ENCODE data around the gene FBXL12.
"Not testable (repeated sequence)": the region's sequence is repeated elsewhere in the genome, so short reads cannot be mapped to it uniquely, and the experiment has no call there.

The FBXL12 gene

DNA sequence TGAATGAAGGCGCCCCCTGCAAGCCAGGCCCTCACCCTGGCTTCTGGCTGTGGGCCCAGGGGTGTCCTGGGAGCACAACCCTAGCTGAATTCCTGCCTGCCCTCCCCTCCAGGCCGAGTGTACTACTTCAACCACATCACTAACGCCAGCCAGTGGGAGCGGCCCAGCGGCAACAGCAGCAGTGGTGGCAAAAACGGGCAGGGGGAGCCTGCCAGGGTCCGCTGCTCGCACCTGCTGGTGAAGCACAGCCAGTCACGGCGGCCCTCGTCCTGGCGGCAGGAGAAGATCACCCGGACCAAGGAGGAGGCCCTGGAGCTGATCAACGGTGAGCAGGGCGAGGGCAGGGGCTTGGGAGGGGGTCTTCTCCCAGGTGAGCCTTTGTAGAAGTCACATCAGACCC, 19.4 kb upstream of the FBXL12 start:
- no peak for DNase-seq (ENCODE audit: low spot score)

GRCh38 chr19:9836021-9836420, 17.1 kb upstream of the FBXL12 start:
- peak; percentile 71 for DNase-seq (ENCODE audit: low spot score)

- no peak for DNase-seq (ENCODE audit: low spot score)
Observed at GRCh38 chr19:9835507-9835949, 16.6 kb upstream of the FBXL12 start.

GRCh38 chr19:9834726-9835506, 16.0 kb upstream of the FBXL12 start, which contains the start of gene PIN1:
Gene PIN1 (plus strand): TSS chr19:9835318. CDS start chr19:9835345, 27 bp downstream.
- peak; percentile 99 for DNase-seq (ENCODE audit: low spot score)

DNA sequence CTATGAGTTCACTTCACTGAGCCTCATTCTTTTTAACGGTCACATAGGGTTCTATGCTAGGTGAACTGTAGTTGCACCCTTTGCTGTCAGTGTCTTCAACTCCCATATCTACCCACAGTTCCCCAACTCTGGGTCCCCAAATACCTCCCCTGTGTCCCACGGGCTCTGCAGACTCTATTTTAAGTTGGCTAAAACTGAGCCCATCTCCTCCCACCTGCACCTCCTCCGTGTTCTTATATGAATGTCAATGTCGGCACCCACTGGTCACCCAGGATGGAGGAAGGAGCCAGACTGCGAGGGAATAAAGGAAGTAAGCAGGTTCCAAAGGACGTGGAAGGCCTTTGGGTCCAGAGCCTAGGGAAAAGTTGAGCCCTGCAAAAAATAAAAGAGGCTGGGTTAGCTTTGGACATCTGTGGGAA, 15.4 kb upstream of the FBXL12 start:
- DNase-seq (ENCODE audit: low spot score): no peak

DNA sequence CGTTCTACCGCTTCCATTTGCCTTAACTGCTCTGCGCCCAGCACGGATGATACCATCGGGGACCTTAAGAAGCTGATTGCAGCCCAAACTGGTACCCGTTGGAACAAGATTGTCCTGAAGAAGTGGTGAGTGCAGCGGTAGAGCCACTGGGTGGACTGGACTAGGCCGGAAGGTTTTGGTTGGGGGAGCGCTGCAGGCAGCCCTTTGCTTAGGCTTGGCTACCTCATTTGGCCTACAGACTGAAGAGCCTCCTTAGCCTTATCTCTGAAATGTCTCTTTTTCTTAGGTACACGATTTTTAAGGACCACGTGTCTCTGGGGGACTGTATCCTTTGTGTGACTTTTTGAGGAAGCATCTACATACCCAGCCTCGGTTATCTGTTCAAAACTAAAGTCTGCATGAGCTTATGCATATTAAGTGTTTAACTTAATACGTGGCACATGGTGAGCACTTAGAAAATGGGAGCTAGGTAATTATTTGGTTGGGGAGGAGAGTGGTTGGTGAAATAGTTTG, 9.7 kb upstream of the FBXL12 start:
- no peak for DNase-seq (ENCODE audit: low spot score)

- peak; percentile 91 for DNase-seq (ENCODE audit: low spot score)
Observed at GRCh38 chr19:9827289-9828238, 8.7 kb upstream of the FBXL12 start, which contains the start of gene UBL5. Gene UBL5 (plus strand): TSS chr19:9827918. CDS start chr19:9828338, 420 bp downstream.

- no peak for DNase-seq (ENCODE audit: low spot score)
Observed at GRCh38 chr19:9823816-9824215, 4.9 kb upstream of the FBXL12 start.

DNA sequence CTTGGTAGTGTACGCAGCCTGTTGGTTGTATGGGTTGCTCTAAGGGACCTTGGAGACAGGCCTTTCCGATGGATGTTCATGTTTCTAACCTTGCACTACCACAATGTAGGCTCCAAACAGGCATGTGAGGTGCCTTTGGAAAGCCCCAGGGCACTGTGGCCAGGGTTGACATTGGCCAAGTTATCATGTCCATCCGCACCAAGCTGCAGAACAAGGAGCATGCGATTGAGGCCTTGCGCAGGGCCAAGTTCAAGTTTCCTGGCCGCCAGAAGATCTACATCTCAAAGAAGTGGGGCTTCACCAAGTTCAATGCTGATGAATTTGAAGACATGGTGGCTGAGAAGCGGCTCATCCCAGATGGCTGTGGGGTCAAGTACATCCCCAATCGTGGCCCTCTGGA, 1.2 kb upstream of the FBXL12 start:
- DNase-seq (ENCODE audit: low spot score): not testable (repeated sequence)

- DNase-seq (ENCODE audit: low spot score): no peak
Observed at GRCh38 chr19:9819596-9819909, 674 bp upstream of the FBXL12 start.

- no peak for DNase-seq (ENCODE audit: low spot score)
Observed at GRCh38 chr19:9818175-9818733, 625 bp downstream of the FBXL12 start.

GRCh38 chr19:9811139-9811538, 7.7 kb downstream of the FBXL12 start:
- DNase-seq (ENCODE audit: low spot score): no peak

DNA sequence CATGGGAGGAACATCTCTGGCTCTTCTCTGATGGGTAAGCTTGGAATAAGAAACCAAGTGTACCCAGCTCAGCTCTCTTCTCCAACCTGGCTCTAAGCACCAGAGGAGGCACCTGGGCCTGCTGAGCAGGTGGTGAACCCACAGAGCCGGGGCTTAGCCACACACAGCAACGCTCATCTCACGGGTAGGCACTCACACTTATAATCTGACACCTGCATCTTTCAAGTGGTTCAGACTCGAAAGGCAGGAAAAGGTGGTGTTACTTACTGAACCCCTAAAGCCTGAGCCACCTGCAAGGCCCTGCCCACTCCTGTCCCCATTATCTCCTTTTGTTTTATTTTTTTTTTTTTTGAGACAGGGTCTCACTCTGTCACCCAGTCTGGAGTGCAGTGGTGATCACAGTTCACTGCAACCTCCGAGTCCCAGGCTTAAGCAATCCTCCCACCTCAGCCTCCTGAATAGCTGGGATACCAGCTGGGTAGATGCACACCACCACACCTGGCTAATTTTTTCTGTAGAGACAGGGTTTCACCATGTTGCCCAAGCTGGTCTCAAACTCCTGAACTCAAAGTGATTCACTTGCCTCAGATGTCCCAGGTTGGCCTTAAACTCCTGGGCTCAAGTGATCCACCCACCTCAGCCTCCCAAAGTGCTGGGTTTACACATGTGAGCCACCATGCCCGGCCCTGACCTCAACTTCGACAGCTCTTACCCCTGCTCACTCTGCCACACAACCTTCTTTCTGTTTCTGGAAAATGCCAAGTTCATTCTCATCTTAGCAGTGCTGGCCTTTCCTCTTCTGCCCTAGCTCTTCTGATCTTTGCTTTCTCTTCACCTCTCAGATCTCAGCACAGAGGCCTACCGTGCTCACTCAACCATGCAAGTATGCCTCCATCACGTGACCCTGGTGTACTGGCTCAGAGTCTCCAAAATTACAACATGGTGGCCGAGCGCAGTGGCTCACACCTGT, 9.7 kb downstream of the FBXL12 start:
- no peak for DNase-seq (ENCODE audit: low spot score)

- DNase-seq (ENCODE audit: low spot score): no peak
Observed at GRCh38 chr19:9806803-9807202, 12.1 kb downstream of the FBXL12 start.

GRCh38 chr19:9801976-9802375, 16.9 kb downstream of the FBXL12 start:
- no peak for DNase-seq (ENCODE audit: low spot score)

- DNase-seq (ENCODE audit: low spot score): no peak
Observed at GRCh38 chr19:9799162-9799561, 19.7 kb downstream of the FBXL12 start.

DNA sequence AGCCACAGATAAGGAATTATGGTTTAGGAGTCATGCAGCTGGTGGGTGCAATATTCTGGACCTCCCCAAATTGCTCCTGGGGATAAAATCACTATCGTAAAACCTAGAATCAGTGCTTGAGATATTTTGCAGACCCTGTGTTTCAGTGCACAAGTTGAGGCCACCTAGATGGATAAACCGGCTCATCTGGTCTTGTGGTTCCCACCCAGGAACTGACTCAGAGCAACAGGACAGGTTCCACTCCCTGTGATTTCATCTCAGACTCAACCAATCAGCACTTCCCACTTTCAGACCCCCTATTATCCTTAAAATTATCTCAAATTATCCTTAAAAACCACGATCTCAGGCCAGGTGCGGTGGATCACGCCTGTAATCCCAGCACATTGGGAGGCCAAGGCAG, 21.0 kb downstream of the FBXL12 start:
- no peak for DNase-seq (ENCODE audit: low spot score)

DNA sequence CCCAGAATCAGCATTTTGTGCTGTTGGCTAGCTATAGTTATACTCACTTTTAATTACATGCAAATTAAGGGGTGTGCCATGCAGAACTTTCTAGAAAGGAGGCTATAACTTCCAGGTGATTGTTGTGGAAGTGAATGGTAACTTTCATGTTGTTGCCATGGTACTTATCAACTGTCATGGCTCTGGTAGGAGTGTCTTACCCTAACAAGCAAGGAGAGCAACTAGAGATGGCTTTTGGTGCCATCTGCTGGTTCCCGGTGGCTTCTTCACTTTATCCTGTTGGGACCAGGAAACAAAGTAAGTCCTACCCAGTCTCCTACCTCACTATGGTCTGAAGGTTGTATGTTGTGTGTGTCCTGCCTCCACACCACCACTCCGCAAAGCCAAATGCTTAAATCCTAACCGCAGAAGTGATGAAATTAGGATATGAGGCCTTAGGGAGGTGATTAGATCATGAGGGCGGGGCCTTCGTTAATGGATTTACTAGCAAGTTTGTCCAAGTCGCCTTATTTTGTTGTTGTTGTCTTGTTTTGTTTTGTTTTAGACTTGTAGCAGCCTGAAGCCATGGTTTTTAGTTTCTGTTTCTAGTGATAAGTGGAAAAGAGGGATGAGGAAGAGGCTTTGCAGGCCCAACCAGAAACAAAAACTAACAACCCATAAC, 22.6 kb downstream of the FBXL12 start:
- peak; percentile 70 for DNase-seq (ENCODE audit: low spot score)

DNA sequence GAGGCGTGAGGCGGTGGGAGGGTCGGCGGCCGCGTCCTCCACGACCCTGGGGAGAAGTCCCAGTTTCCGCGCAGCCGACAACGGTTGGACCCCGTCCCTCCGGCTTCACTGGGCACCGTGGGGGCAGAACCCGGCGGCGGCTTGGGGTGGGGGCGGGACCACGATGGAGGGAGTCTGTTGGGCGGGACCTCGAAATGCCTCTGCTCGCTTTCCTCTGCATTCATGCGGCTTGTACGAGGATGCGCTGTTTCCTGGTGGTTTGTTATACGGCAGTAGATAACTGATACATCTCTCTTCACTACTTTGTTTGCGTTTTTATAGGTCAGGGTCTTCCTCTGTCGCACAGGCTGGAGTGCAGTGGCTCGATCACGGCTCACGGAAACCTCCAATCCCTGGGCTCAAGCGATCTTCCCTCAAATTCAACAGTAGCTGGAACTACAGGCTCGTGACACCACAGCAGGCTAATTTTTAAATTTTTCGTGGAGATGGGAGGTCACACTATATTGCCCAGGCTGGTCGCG, 25.7 kb downstream of the FBXL12 start:
- no peak for DNase-seq (ENCODE audit: low spot score)

Measured in AG08396 (cell line).